ENCODE measurements around the gene BNC2.

Gene BNC2

DNA sequence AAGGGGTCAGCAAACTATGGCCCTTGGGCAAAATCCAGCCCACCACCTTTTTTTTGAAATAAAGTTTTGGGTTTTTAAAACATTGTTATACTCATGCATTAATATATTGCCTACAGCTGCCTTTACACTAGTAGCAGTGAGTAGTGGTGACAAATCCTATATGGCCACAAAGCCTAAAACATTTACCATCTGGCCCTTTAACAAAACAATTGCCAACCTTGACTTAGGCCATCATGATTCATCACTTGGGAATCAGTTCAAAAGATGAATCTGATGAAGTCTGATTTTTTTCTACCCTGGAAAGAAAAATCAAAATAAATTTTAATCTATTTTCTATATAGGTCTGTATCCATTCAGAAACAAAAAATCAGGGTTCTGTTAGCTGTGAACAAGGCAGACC lies 484.9 kb downstream of the BNC2 start:
- Histone ChIP-seq H3K36me3 (ENCODE audit: control insufficient read depth, insufficient read depth, low read length) (no peaks in the 10 kb centered on the region), H2AFZ (no peak overlapping the region), H3K9me3 (ENCODE audit: control insufficient read depth, low read length) (no peaks in the 10 kb centered on the region), H3K9ac (no peak overlapping the region), H3K79me2 (no peaks in the 10 kb centered on the region), H3K4me2 (ENCODE audit: low read length) (no peak overlapping the region), H3K4me1 (no peaks in the 10 kb centered on the region), H3K27ac (no peak overlapping the region), H3K4me3 (ENCODE audit: low read depth, low read length) (no peak overlapping the region), H3K27me3 (ENCODE audit: control insufficient read depth, insufficient read depth, low read length) (no peaks in the 10 kb centered on the region)
- TF ChIP-seq, protein P1, sequence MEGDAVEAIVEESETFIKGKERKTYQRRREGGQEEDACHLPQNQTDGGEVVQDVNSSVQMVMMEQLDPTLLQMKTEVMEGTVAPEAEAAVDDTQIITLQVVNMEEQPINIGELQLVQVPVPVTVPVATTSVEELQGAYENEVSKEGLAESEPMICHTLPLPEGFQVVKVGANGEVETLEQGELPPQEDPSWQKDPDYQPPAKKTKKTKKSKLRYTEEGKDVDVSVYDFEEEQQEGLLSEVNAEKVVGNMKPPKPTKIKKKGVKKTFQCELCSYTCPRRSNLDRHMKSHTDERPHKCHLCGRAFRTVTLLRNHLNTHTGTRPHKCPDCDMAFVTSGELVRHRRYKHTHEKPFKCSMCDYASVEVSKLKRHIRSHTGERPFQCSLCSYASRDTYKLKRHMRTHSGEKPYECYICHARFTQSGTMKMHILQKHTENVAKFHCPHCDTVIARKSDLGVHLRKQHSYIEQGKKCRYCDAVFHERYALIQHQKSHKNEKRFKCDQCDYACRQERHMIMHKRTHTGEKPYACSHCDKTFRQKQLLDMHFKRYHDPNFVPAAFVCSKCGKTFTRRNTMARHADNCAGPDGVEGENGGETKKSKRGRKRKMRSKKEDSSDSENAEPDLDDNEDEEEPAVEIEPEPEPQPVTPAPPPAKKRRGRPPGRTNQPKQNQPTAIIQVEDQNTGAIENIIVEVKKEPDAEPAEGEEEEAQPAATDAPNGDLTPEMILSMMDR (IDR thresholded peaks at IDR 0.05): no peak

DNA sequence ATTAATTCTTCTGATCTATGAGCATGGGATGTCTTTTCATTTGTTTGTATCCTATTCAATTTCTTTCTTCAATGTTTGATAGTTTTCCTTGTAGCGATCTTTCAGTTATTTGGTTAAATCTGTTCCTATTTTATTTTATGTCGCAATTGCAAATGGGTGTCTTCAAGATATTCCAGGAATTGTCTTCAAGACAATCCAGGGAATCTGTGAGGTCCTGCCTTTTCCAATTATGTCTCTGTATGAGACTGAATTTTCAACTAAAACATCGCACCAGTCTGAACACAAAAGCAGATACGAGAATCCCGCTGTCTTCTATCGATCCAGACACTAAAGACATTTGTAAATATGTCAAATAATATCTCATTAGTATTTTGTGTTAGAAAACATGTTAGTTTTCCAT lies 485.5 kb downstream of the BNC2 start:
- H3K4me2 ChIP-seq (ENCODE audit: low read length): no peak overlapping the region
- TF ChIP-seq, protein P1 (IDR thresholded peaks at IDR 0.05): no peak
- H3K4me3 ChIP-seq (ENCODE audit: low read depth, low read length): no peak overlapping the region
- H3K4me1 ChIP-seq: no peaks in the 10 kb centered on the region
- H3K9me3 ChIP-seq (ENCODE audit: control insufficient read depth, low read length): no peaks in the 10 kb centered on the region
- no peaks in the 10 kb centered on the region for H3K79me2 ChIP-seq
- no peaks in the 10 kb centered on the region for H3K36me3 ChIP-seq (ENCODE audit: control insufficient read depth, insufficient read depth, low read length)
- no peak overlapping the region for H2AFZ ChIP-seq
- no peak overlapping the region for H3K27ac ChIP-seq
- no peak overlapping the region for H3K9ac ChIP-seq
- no peaks in the 10 kb centered on the region for H3K27me3 ChIP-seq (ENCODE audit: control insufficient read depth, insufficient read depth, low read length)

DNA sequence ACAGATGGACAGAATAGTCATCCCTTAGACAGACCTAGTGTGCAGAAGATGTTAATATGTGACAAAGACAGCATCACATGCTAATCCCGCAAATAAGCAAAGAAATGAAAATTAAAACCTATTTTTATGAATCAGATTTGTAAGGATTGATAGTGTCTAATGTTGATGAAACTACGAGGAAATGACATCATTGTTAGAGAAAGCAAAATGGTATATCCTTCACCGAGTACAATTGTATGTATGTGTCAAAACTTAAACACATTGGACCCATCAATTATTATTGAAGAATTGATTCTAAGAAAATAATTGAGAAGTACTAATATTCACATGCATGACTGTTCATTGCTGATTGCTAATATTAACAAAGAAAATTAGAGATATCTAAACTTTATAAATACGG lies 493.2 kb downstream of the BNC2 start:
- Histone ChIP-seq H3K79me2 (no peaks in the 10 kb centered on the region), H3K36me3 (ENCODE audit: control insufficient read depth, insufficient read depth, low read length) (no peaks in the 10 kb centered on the region), H3K4me2 (ENCODE audit: low read length) (no peak overlapping the region), H2AFZ (no peak overlapping the region), H3K9me3 (ENCODE audit: control insufficient read depth, low read length) (peaks cover 4% of the 10 kb centered on the region), H3K4me1 (no peaks in the 10 kb centered on the region), H3K4me3 (ENCODE audit: low read depth, low read length) (no peak overlapping the region), H3K27me3 (ENCODE audit: control insufficient read depth, insufficient read depth, low read length) (no peaks in the 10 kb centered on the region), H3K9ac (no peak overlapping the region), H3K27ac (no peak overlapping the region)
- TF ChIP-seq, protein P1 (IDR thresholded peaks at IDR 0.05): no peak

DNA sequence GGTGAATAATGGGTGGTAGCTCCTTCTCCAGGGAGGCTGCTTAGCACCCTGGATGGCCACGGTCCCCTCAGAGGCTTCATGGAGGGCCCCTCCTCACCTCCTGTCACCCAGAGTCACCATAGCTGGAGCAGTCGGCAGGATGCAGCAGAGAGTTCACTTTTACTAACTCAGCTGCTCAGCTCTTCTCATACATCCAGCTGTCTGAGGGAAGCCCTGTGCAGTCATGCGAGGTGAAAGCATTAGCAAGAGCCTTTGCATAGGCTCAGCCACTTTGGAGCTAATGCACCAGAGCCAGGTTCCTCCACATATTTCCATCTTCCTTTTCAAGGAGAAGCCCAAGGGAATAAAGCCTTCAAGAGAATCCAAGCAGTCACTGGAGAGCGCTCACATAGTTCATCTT lies 499.2 kb downstream of the BNC2 start:
- no peak overlapping the region for H3K9ac ChIP-seq
- H3K4me2 ChIP-seq (ENCODE audit: low read length): no peak overlapping the region
- H3K9me3 ChIP-seq (ENCODE audit: control insufficient read depth, low read length): no peaks in the 10 kb centered on the region
- H3K36me3 ChIP-seq (ENCODE audit: control insufficient read depth, insufficient read depth, low read length): no peaks in the 10 kb centered on the region
- H3K27ac ChIP-seq: no peak overlapping the region
- H2AFZ ChIP-seq: no peak overlapping the region
- H3K4me1 ChIP-seq: no peaks in the 10 kb centered on the region
- H3K27me3 ChIP-seq (ENCODE audit: control insufficient read depth, insufficient read depth, low read length): no peaks in the 10 kb centered on the region
- H3K4me3 ChIP-seq (ENCODE audit: low read depth, low read length): no peak overlapping the region
- TF ChIP-seq, protein P1 (IDR thresholded peaks at IDR 0.05): no peak
- H3K79me2 ChIP-seq: no peaks in the 10 kb centered on the region

DNA sequence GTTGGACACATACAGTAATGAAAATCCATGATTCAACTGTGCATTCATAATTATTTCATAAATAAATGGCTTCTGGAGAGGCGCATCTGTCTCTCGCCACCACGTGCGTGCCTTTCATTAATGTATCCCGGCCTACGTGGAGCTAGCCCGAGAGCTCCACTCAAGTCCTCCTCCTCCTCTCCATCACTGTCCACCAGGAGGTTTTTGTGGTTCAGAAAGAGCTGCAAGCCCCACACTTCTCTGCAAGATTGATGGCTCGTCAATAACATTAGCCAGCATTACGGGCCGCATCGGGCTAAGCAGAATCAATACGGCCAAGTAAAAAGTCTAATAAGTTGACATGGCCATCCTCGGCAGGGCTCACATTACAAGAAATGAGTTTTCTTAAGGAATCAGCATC lies 499.8 kb downstream of the BNC2 start:
- Histone ChIP-seq H3K9ac (no peak overlapping the region), H3K9me3 (ENCODE audit: control insufficient read depth, low read length) (no peaks in the 10 kb centered on the region), H2AFZ (no peak overlapping the region), H3K4me1 (no peaks in the 10 kb centered on the region), H3K36me3 (ENCODE audit: control insufficient read depth, insufficient read depth, low read length) (no peaks in the 10 kb centered on the region), H3K27me3 (ENCODE audit: control insufficient read depth, insufficient read depth, low read length) (no peaks in the 10 kb centered on the region), H3K27ac (no peak overlapping the region), H3K4me3 (ENCODE audit: low read depth, low read length) (no peak overlapping the region), H3K4me2 (ENCODE audit: low read length) (no peak overlapping the region), H3K79me2 (no peaks in the 10 kb centered on the region)
- TF ChIP-seq, protein P1 (IDR thresholded peaks at IDR 0.05): no peak

All from parathyroid adenoma (tissue), 2 donors.